Bronchial epithelial cell (primary cell): Measurements from ENCODE around the gene CLDN18. TPM values are rescaled to one million over a fixed set of nuclear protein-coding genes. Genes with fewer than 3 reads are reported as not detected.

Source experiments
- DNase-seq: peaks from one replicate; pipeline ENCODE4 v3.0.0-alpha.2; 2010; ENCODE audit warnings: low read depth
- FAIRE-seq: peaks from 2 replicates; lab custom pipeline; 2011; peaks lifted over from hg19 to GRCh38; lab: Jason Lieb, UNC
- H3K27me3 ChIP-seq: 2 replicates; pipeline ENCODE4 v1.5.1; 2011; ENCODE audit warnings: low read length; ENCODE audit not compliant: control insufficient read depth, insufficient read depth
- H3K36me3 ChIP-seq: 2 replicates; pipeline ENCODE4 v1.5.1; 2011; ENCODE audit warnings: low read length; ENCODE audit not compliant: control insufficient read depth, insufficient read depth
- H3K4me3 ChIP-seq: 2 replicates; pipeline ENCODE4 v1.5.1; 2011; ENCODE audit warnings: mild to moderate bottlenecking, low read depth, low read length, control low read depth
- total RNA-seq: library from RNA; depleted of rRNA; stranded (reverse); fragments of >200 nt; gene quantifications from 2 replicates; pipeline ENCODE4 v1.2.1, GENCODE V29; 2014
- TF ChIP-seq, protein P1 (sequence below): IDR thresholded peaks from 2 replicates; pipeline ENCODE4 v1.5.1; 2011; ENCODE audit warnings: mild to moderate bottlenecking, moderate library complexity, low read length, control low read depth, inconsistent platforms; ENCODE audit not compliant: insufficient read depth, severe bottlenecking

Gene CLDN18
- total RNA-seq, 1 donor from 2014 or later = not detected

GRCh38 chr3:138054057-138054456, 44.1 kb downstream of the CLDN18 start:
- TF ChIP-seq, protein P1, sequence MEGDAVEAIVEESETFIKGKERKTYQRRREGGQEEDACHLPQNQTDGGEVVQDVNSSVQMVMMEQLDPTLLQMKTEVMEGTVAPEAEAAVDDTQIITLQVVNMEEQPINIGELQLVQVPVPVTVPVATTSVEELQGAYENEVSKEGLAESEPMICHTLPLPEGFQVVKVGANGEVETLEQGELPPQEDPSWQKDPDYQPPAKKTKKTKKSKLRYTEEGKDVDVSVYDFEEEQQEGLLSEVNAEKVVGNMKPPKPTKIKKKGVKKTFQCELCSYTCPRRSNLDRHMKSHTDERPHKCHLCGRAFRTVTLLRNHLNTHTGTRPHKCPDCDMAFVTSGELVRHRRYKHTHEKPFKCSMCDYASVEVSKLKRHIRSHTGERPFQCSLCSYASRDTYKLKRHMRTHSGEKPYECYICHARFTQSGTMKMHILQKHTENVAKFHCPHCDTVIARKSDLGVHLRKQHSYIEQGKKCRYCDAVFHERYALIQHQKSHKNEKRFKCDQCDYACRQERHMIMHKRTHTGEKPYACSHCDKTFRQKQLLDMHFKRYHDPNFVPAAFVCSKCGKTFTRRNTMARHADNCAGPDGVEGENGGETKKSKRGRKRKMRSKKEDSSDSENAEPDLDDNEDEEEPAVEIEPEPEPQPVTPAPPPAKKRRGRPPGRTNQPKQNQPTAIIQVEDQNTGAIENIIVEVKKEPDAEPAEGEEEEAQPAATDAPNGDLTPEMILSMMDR = no peak
- no peaks in the 10 kb centered on the region for H3K36me3 ChIP-seq
- FAIRE-seq = no peak

GRCh38 chr3:138057384-138057783, 47.4 kb downstream of the CLDN18 start:
- FAIRE-seq (no peak), DNase-seq (no peak)
- TF ChIP-seq, protein P1 = no peak
- Histone ChIP-seq H3K4me3 (no peak overlapping the region), H3K27me3 (no peaks in the 10 kb centered on the region), H3K36me3 (no peaks in the 10 kb centered on the region)

More at GRCh38 chr3:138054057-138054456, 44.1 kb downstream of the CLDN18 start:
- DNase-seq = no peak
- Histone ChIP-seq H3K4me3 (no peak overlapping the region), H3K27me3 (no peaks in the 10 kb centered on the region)

GRCh38 chr3:138059261-138059660, 49.3 kb downstream of the CLDN18 start:
- Histone ChIP-seq H3K4me3 (no peak overlapping the region), H3K36me3 (no peaks in the 10 kb centered on the region), H3K27me3 (no peaks in the 10 kb centered on the region)
- FAIRE-seq (no peak), DNase-seq (no peak)
- TF ChIP-seq, protein P1 = no peak

DNA sequence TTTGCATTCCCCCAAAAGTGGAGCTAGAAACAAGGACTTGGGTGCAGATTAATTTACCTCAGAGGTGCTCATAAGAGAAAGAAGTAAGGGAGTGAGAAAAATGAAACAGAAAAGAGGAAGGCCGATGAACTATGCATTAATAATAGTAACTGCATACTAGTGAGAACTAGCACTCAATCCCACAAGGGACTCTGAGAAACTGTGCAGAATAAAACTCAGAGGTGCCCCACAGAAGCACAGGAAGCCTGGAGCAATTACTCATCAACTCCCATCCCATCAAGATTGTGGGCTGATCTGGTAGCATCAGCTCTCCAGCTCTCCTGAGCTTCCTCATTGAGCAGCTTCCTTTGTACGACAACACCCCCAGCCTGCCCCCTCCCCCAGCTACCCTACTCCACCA, 50.8 kb downstream of the CLDN18 start:
- no peak for DNase-seq
- Histone ChIP-seq H3K36me3 (no peaks in the 10 kb centered on the region), H3K4me3 (no peak overlapping the region), H3K27me3 (no peaks in the 10 kb centered on the region)
- FAIRE-seq = no peak
- TF ChIP-seq, protein P1 = no peak

DNA sequence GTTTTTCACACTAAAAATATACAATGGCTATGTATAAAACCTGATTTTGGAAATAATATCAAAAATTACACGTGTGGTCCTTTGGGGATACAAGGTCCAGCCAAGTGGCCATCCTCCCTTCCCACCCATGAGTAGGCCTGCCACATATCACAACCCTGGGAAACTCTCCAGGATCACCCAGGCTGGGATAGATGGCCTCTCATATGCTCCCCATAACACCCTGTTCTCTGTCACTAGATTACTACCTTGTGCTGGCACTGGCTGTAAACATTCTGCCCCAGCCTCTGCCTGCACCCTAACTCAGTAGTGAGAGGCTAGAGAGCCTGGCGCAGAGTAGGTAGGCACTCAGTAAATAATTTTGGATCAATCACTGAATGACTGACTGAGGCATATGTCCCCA, 52.1 kb downstream of the CLDN18 start:
- Histone ChIP-seq H3K4me3 (no peak overlapping the region), H3K27me3 (no peaks in the 10 kb centered on the region), H3K36me3 (peaks cover 2% of the 10 kb centered on the region)
- FAIRE-seq (no peak), DNase-seq (no peak)
- TF ChIP-seq, protein P1 = no peak

GRCh38 chr3:138062626-138063025, 52.7 kb downstream of the CLDN18 start:
- no peak overlapping the region for H3K4me3 ChIP-seq
- H3K27me3 ChIP-seq = no peaks in the 10 kb centered on the region
- FAIRE-seq (no peak), DNase-seq (no peak)
- TF ChIP-seq, protein P1 = no peak
- H3K36me3 ChIP-seq = peaks cover 2% of the 10 kb centered on the region
